HEK293 (cell line): ENCODE measurements around the gene CENPK.

Source experiments
- CTCF ChIA-PET: fragments of 350-600 bp; formaldehyde crosslinking; extraction: SDS; loops from one replicate; lab custom pipeline; 2021; ENCODE audit warnings: antibody characterized with exemption; lab: Yijun Ruan, JAX
- POLR2A ChIA-PET: fragments of 300-600 bp; formaldehyde crosslinking; extraction: SDS; loops from one replicate; lab custom pipeline; 2020; ENCODE audit warnings: antibody characterized with exemption, inconsistent platforms; lab: Yijun Ruan, JAX
- H3K27ac ChIP-seq: fragments of 200-500 bp; sonication (Bioruptor generic); 2 replicates; pipeline ENCODE4 v1.5.1; 2014; ENCODE audit warnings: low read depth, low read length, control low read depth, inconsistent platforms; ENCODE audit errors: extremely low read depth
- H3K36me3 ChIP-seq, 2 experiments: fragments of 200-500 bp in 1 of 2; sonication (Bioruptor generic) in 1 of 2; 1 replicate in 1 of 2; 2 replicates in 1 of 2; pipeline ENCODE4 v1.5.1; 2014 to 2017; ENCODE audit warnings: inconsistent platforms in 2 of 2, low read length in 2 of 2; ENCODE audit not compliant: control insufficient read depth in 2 of 2, insufficient read depth in 1 of 2
- H3K4me1 ChIP-seq: fragments of 200-500 bp; sonication (Bioruptor generic); 2 replicates; pipeline ENCODE4 v1.5.1; 2014; ENCODE audit warnings: mild to moderate bottlenecking, low read length, inconsistent platforms; ENCODE audit not compliant: control insufficient read depth, insufficient read depth
- H3K4me3 ChIP-seq: 2 replicates; pipeline ENCODE4 v1.5.1; 2011; ENCODE audit warnings: low read depth, mild to moderate bottlenecking, control low read depth, low read length, moderate library complexity
- H3K9me3 ChIP-seq: fragments of 200-500 bp; sonication (Bioruptor generic); 2 replicates; pipeline ENCODE4 v1.5.1; 2014; ENCODE audit warnings: low read depth, low read length, inconsistent platforms; ENCODE audit not compliant: control insufficient read depth, insufficient read depth
- FEZF1 ChIP-seq: fragments of 450-650 bp; formaldehyde crosslinking; IDR thresholded peaks from 2 replicates; pipeline ENCODE4 v1.5.1; 2016; ENCODE audit warnings: missing biosample characterization, missing genetic modification characterization
- KLF1 ChIP-seq: fragments of 450-650 bp; formaldehyde crosslinking; IDR thresholded peaks from 2 replicates; pipeline ENCODE4 v1.5.1; 2016; ENCODE audit warnings: missing biosample characterization, missing genetic modification characterization
- KLF9 ChIP-seq: fragments of 450-650 bp; formaldehyde crosslinking; IDR thresholded peaks from 2 replicates; pipeline ENCODE4 v1.5.1; 2016; ENCODE audit warnings: missing biosample characterization, missing genetic modification characterization, low read depth
- PRDM10 ChIP-seq: fragments of 450-650 bp; formaldehyde crosslinking; IDR thresholded peaks from 2 replicates; pipeline ENCODE4 v1.5.1; 2016; ENCODE audit warnings: missing biosample characterization, missing genetic modification characterization
- RBAK ChIP-seq: fragments of 450-650 bp; formaldehyde crosslinking; IDR thresholded peaks from 2 replicates; pipeline ENCODE4 v1.5.1; 2016; ENCODE audit warnings: missing biosample characterization, missing genetic modification characterization
- SCRT1 ChIP-seq: fragments of 450-650 bp; formaldehyde crosslinking; IDR thresholded peaks from 2 replicates; pipeline ENCODE4 v1.5.1; 2016; ENCODE audit warnings: missing biosample characterization, missing genetic modification characterization, borderline replicate concordance
- SCRT2 ChIP-seq: fragments of 450-650 bp; formaldehyde crosslinking; IDR thresholded peaks from 2 replicates; pipeline ENCODE4 v1.5.1; 2016; ENCODE audit warnings: missing biosample characterization, missing genetic modification characterization
- TSHZ1 ChIP-seq: fragments of 450-650 bp; formaldehyde crosslinking; IDR thresholded peaks from 2 replicates; pipeline ENCODE4 v1.5.1; 2016; ENCODE audit warnings: missing biosample characterization, missing genetic modification characterization, borderline replicate concordance
- WT1 ChIP-seq: fragments of 450-650 bp; formaldehyde crosslinking; IDR thresholded peaks from 2 replicates; pipeline ENCODE4 v1.5.1; 2016; ENCODE audit warnings: missing biosample characterization, missing genetic modification characterization
- ZBTB10 ChIP-seq: fragments of 450-650 bp; formaldehyde crosslinking; IDR thresholded peaks from 2 replicates; pipeline ENCODE4 v1.5.1; 2016; ENCODE audit warnings: missing biosample characterization, missing genetic modification characterization
- ZBTB26 ChIP-seq: fragments of 450-650 bp; formaldehyde crosslinking; optimal IDR thresholded peaks from 2 replicates; pipeline ENCODE3; 2016; ENCODE audit warnings: missing biosample characterization, mild to moderate bottlenecking, missing genetic modification characterization
- ZEB2 ChIP-seq: fragments of 450-650 bp; formaldehyde crosslinking; IDR thresholded peaks from 2 replicates; pipeline ENCODE4 v1.5.1; 2016; ENCODE audit warnings: missing biosample characterization, missing genetic modification characterization
- ZNF148 ChIP-seq: fragments of 450-650 bp; formaldehyde crosslinking; IDR thresholded peaks from 2 replicates; pipeline ENCODE4 v1.5.0; 2017; ENCODE audit warnings: missing biosample characterization, missing genetic modification characterization, borderline replicate concordance
- ZNF335 ChIP-seq: fragments of 450-650 bp; formaldehyde crosslinking; conservative IDR thresholded peaks from 2 replicates; pipeline ENCODE4 v1.5.1; 2016; ENCODE audit warnings: missing biosample characterization, missing genetic modification characterization
- ZNF341 ChIP-seq: fragments of 450-650 bp; formaldehyde crosslinking; IDR thresholded peaks from 2 replicates; pipeline ENCODE4; 2016; ENCODE audit warnings: low read depth, missing biosample characterization, missing genetic modification characterization
- ZNF362 ChIP-seq: fragments of 450-650 bp; formaldehyde crosslinking; IDR thresholded peaks from 2 replicates; pipeline ENCODE4 v1.5.1; 2016; ENCODE audit warnings: missing biosample characterization, missing genetic modification characterization
- ZNF433 ChIP-seq: fragments of 450-650 bp; formaldehyde crosslinking; IDR thresholded peaks from 2 replicates; pipeline ENCODE4 v1.5.1; 2016; ENCODE audit warnings: missing biosample characterization, missing genetic modification characterization, low read depth
- ZNF670 ChIP-seq: fragments of 450-650 bp; formaldehyde crosslinking; IDR thresholded peaks from 2 replicates; pipeline ENCODE4 v1.5.1; 2016; ENCODE audit warnings: missing biosample characterization, missing genetic modification characterization, low read depth

Gene CENPK

GRCh38 chr5:65482296-65482735, 80.7 kb downstream of the CENPK start:
- ChIA-PET CTCF (interaction anchor here (0.6 to 3.9 kb wide), 13 partner anchors 10 to 847 kb away, joined by 3 to 53 read pairs (median 6); no protein-coding TSS in a partner anchor), POLR2A (interaction anchor here (0.6 to 1.7 kb wide), 5 partner anchors 195 to 672 kb away, joined by 3 to 8 read pairs (median 3); no protein-coding TSS in a partner anchor)
- Histone ChIP-seq H3K27ac (peak overlapping the region; percentile 85), H3K4me3 (peak overlapping the region; percentile 54), H3K9me3 (no peaks in the 10 kb centered on the region), H3K36me3 (no peaks in the 10 kb centered on the region), H3K4me1 (peaks cover 22% of the 10 kb centered on the region)
- peak; percentile 67 for TF ChIP-seq ZNF362
- peak; percentile 82 for TF ChIP-seq ZNF335 (tag by site-specific recombination)
- peak; percentile 93 for TF ChIP-seq SCRT1 (tag by site-specific recombination)
- TF ChIP-seq SCRT2 (tag by site-specific recombination) = peak; percentile 92
- TF ChIP-seq FEZF1 = 0 out of 2 replicates have a peak, but pooled peaks have one; percentile 25
- TF ChIP-seq ZNF433 (tag by site-specific recombination) = no peak
- no peak for TF ChIP-seq KLF9
- peak; percentile 8; the same call in 1 of the 2 replicates for TF ChIP-seq ZNF341 (tag by site-specific recombination)
- TF ChIP-seq PRDM10 (tag by site-specific recombination) = peak; percentile 98
- no peak for TF ChIP-seq KLF1
- TF ChIP-seq ZBTB26 (tag by site-specific recombination) = peak; percentile 13

GRCh38 chr5:65481635-65482295, 81.2 kb downstream of the CENPK start, which contains the start of gene ADAMTS6:
Gene ADAMTS6, minus strand, starts transcription at chr5:65481920. Its CDS starts 8,247 bp downstream, at chr5:65473673.
- ChIA-PET CTCF (interaction anchor here (0.6 to 3.9 kb wide), 15 partner anchors 11 to 847 kb away, joined by 3 to 53 read pairs (median 4); no protein-coding TSS in a partner anchor), POLR2A (interaction anchor here (0.6 to 1.7 kb wide), 7 partner anchors 159 to 671 kb away, joined by 3 to 8 read pairs (median 3); no protein-coding TSS in a partner anchor)
- peak within 1 kb of the TSS; percentile 54 for H3K4me3 ChIP-seq
- no peaks in the 10 kb centered on the region for H3K36me3 ChIP-seq
- peak within 1 kb of the TSS; percentile 85 for H3K27ac ChIP-seq
- H3K4me1 ChIP-seq = peaks cover 22% of the 10 kb centered on the region
- no peaks in the 10 kb centered on the region for H3K9me3 ChIP-seq
- TF ChIP-seq TSHZ1 (tag by site-specific recombination) (0 out of 2 replicates have a peak, but pooled peaks have one; percentile 29), ZNF148 (tag by site-specific recombination) (no peak), RBAK (tag by site-specific recombination) (no peak), ZEB2 (tag by site-specific recombination) (peak; percentile 57; the same call in 1 of the 2 replicates), ZNF670 (tag by site-specific recombination) (no peak), WT1 (peak; percentile 66), ZBTB10 (tag by site-specific recombination) (peak; percentile 63; the same call in 1 of the 2 replicates)
